Mesenteric fat pad (tissue), 1 donor: ENCODE measurements around the gene RBM6. TPM values are rescaled to one million over a fixed set of nuclear protein-coding genes. Genes with fewer than 3 reads are reported as not detected.
"Not testable (repeated sequence)": the region's sequence is repeated elsewhere in the genome, so short reads cannot be mapped to it uniquely, and the experiment has no call there.

Source experiments
- DNase-seq: peaks from one replicate; pipeline ENCODE4 v3.0.0-alpha.2; 2020; ENCODE audit warnings: low spot score
- total RNA-seq: library from RNA; stranded (reverse); fragmentation: NEBNext Ultra II Directional; extraction: Animal tissue kit (Norgen Biotek cat#: 25700); gene quantifications from one replicate; pipeline ENCODE4 v1.2.1, GENCODE V29; 2021
- donor health status: DM: yes; HTN: yes; CAD: no.

The RBM6 gene
- total RNA-seq, 1 donor from 2014 or later, result 79.6 TPM

GRCh38 chr3:49972656-49973055 lies 32.7 kb downstream of the RBM6 start:
- no peak for DNase-seq

- no peak for DNase-seq
These were observed 37.0 kb downstream of the RBM6 start for GRCh38 chr3:49976942-49977341.

- no peak for DNase-seq
These were observed 44.4 kb downstream of the RBM6 start for GRCh38 chr3:49984394-49984793.

- no peak for DNase-seq
These were observed 52.4 kb downstream of the RBM6 start for GRCh38 chr3:49992326-49992725.

DNA sequence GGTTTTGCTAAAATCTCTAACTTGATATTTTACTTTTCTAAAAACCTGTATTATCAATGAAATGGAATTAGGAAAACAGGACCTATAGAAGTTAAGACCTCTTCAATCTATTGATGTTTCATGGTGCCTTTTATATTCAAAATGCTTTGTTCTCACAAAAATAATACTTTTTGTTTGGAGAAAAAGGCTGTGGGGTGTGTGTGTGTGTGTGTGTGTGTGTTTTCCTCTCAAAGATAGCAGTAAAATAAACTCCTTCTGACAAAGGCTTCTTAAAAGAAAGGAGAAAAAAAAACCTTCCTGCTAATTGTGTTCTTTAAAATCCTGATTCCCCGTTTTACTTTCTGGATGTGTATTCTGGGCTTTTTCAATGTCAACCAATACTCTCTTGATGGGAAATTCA lies 54.5 kb downstream of the RBM6 start:
- DNase-seq, result no peak

GRCh38 chr3:49996016-49996415 lies 56.1 kb downstream of the RBM6 start:
- DNase-seq, result no peak

DNA sequence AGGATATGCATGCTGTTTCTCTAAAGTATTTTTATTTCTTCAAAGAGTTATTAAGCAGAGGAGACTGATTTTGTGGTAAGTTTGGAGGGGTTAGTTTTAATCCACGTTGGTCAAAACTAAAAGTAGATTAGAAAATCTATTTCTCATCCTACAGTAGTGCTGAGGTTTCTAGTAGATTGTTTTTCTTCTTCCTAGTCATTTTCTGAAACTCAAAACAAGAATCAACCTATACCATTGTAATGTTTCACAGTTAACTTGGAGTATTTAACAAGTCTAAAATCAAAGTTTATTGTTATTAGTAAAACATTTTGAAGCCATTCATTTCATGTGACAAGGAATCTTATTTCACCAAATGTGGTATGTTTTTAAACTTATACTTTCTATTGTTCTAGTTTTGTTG lies 57.9 kb downstream of the RBM6 start:
- no peak for DNase-seq

DNA sequence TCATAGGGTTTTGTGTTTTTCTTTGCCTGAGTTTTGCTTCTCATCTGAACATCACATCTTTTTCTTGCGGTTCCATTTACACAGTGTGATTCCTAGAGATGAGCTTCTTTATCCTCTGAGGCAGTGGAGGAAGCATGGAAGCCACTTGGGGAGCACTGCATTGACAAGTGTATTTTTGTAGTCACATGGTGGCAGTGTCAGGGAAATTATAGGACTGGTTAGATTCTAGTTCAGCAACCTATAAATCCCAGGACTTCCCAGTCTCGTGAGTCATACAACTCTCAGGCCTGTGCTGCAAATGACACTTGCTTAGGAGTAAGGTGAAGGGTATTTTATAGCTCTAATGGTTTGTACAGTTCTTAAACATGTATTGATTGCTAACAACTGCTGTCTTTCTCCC lies 58.4 kb downstream of the RBM6 start:
- DNase-seq, result no peak

GRCh38 chr3:50001511-50001910 lies 61.6 kb downstream of the RBM6 start:
- no peak for DNase-seq

GRCh38 chr3:50003216-50003615 lies 63.3 kb downstream of the RBM6 start:
- no peak for DNase-seq

GRCh38 chr3:50003824-50004223 lies 63.9 kb downstream of the RBM6 start:
- DNase-seq, result no peak

DNA sequence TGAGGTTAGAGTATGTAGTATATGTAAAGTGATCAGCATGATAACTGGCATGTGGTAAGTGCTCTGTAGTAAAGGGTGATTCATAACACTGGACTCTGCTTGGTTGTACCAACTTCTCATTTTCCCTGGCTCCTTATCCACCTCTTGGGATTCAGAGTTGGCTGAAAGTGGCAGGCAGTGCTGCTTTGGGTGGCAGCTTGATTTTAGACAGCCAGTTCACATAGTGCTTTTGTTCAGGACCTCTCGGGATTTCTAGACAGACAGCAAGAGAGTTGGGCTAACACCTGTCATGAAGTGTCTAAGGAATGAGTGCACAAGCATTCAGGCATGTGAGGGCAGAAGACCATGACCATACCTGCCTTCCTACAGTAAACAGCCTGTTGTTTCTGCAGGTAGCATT lies 69.0 kb downstream of the RBM6 start:
- no peak for DNase-seq

DNA sequence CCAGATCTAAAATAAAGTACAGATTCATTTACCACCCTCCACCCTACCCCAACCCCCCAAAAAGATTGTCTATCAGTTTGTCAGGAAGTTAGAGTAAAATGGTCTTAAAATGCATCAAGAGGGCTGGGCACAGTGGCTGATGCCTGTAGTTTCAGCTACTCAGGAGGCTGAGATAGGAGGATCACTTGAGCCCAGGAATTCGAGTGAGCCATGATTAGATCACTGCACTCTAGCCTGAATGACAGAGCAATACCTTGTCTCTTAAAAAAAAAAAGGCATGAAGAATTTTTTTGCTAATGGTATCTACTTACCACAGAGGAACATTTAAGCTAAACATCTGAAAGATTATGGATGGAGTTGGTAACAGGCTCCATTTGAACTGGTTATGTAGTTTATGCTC lies 71.0 kb downstream of the RBM6 start:
- DNase-seq, result no peak

DNA sequence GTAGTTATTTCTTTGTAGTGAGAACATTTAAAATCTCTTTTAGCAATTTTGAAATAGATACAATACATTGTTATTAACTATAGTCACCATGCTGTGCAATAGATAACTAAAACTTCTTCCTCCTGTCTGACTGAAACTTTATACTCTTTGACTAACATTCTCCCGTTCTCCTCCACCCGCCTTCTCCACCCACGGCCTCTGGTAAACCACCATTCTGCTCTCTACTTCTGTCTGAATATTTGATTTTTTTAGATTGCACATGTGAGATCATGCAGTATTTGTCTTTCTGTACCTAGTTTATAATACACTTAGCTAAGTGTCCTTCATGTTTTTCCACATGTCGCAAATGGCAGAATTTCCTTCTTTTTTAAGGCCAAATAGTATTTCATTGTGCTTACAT lies 76.0 kb downstream of the RBM6 start:
- no peak for DNase-seq

DNA sequence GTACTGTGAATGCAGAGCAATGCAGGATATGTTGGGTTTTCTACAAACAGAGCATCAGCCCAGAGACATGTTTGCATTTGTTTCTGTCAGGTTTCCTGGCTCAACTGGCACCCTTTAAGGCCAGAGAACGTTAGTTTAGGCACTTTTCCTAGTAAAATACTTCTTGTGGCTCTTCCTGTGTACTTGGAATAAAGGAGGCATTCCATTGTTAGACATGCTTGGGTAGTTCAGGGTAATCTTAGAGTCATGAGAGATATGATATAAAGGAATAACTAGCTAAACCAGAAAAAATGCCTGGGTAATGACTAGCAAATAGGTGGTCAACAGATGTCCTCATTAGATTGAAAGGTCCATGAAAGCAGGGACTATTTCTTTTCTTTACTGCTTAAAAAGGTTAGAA lies 88.4 kb downstream of the RBM6 start:
- no peak for DNase-seq

- DNase-seq, result not testable (repeated sequence)
These were observed 91.3 kb downstream of the RBM6 start for GRCh38 chr3:50031201-50031600.

DNA sequence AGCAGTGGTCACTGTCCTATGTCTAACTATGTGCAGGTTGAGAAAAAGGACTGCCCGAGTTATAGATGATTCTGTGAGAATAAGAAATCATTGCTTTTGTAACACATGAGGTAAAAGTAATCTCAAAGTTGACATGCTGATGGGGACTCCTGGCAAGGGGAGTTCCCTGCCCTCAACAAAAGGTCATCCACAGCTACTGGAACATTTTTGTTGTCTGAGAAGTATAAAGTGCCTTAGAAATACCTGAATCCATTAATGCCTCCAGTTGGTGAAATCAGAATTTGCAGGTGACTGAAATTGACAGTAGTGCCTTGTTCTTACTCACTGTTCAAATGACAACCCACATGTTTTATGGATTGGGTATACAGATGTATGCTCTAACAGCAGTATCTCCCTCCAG lies 105.0 kb downstream of the RBM6 start:
- DNase-seq, result no peak

GRCh38 chr3:50047426-50047825 lies 107.5 kb downstream of the RBM6 start:
- no peak for DNase-seq

DNA sequence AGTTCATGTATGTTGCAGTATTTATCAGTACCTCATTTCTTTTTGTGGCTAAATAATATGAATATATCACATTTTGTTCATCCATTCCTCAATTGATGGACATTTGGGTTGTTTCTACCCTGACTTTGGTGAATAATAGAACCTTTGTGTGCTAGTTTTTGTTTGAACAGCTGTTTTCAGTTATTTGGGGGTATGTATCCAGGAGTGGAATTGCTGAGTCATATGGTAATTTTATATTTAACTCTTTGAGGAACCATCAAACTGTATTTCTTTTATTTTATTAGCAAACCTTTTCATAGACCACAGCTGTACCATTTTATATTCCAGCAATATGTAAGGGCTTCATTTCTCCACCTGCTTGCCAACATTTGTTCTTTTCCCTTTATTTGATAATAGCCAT lies 110.4 kb downstream of the RBM6 start:
- no peak for DNase-seq

- no peak for DNase-seq
These were observed 117.8 kb downstream of the RBM6 start for GRCh38 chr3:50057756-50058155.

DNA sequence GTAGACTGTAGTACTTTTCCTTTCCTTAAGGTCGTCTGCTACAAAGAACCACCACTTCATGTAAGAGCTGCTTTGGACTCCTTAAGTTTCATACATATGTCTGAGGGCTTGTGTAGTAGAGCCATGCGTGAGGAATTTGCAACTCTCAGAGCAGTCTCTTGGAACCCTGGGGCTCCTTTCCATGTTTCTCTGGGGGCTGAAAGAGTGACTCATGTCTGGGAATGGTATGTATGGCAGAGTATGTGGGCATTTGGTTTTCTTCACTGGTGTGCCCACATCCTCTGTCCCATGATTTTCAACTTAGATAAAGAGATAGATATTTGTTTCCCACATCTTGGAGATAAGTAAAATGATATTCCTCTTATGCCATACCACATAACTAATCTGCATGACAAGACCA lies 128.2 kb downstream of the RBM6 start:
- DNase-seq, result no peak

GRCh38 chr3:50078091-50078490 lies 138.1 kb downstream of the RBM6 start:
- no peak for DNase-seq

DNA sequence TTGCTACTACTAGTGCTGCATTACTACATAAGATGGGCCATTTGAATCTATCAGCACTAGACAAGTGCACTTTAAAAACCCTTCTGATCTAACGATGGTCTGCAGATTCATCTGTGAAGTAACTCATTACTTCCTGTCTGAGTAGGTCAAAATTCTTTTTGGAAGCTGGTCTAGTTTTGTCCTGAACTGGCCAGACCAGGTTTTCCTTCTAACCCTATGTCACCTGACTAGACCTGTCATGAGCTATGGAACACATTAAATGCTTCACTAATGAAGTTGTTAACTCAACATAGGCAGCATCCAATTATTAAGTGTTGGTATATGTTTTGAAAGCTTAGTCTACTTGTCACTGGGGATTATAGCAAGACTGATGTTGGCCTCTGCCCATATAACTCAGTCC lies 138.7 kb downstream of the RBM6 start:
- no peak for DNase-seq

DNA sequence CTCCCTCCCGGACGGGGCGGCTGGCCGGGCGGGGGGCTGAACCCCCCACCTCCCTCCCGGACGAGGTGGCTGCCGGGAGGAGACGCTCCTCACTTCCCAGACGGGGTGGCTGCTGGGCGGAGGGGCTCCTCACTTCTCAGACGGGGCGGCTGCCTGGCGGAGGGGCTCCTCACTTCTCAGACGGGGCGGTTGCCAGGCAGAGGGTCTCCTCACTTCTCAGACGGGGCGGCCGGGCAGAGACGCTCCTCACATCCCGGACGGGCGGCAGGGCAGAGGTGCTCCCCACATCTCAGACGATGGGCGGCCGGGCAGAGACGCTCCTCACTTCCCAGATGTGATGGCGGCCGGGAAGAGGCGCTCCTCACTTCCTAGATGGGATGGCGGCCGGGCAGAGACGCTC lies 145.0 kb downstream of the RBM6 start:
- not testable (repeated sequence) for DNase-seq
